ENCODE measurements around the gene LMAN2. TPM values are rescaled to one million over a fixed set of nuclear protein-coding genes. Genes with fewer than 3 reads are reported as not detected.

LMAN2 gene
- polyA plus RNA-seq, 4 donors: 73.6 to 304 (median 158) TPM

DNA sequence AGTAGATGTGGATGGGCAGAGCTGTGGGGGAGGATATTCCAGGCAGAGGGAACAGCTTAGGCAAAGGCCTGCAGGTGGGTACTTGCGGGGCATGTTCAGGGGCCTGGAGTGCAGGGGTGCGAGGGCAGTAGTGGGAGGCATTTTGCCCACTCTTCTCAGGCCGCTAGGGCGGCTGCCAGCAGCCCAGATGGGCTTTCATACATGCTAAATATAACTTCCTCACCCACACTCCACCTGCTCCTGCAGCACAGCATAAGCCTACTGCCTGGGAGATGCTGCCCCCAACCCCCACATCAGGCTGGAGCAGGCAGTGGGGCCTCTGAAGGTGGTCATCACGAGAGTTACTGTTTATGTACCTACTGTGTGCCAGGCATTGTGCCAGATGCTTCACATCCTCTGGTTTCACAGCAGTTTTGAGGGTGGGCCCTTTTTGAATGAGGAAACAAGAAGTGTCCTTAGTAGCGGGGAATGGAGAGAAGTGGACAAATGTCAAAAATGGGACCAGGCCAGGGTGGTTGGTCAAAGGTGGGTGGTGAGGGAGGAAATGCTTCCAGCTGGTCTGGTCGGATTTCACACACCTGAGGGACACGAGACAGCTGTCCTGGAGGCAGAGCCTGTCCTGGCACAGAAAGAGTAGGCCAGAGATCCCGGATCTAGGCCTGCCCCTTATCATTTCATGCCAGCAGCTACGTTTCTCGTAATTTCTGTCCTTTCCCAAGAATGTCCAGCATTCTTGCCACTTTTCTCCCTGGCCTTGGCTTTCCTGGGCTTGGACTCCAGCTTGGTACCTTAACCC is 18.4 kb upstream of the LMAN2 start:
- peaks cover 0 to 16% (median 0%) of the 10 kb centered on the region in 3 donors for H3K36me3 ChIP-seq (ENCODE audit: control insufficient read depth in 3 of 3, insufficient read depth in 2 of 3, low read depth in 1 of 3, low read length in 3 of 3)
- peaks cover 0 to 33% (median 2%) of the 10 kb centered on the region in 3 donors for H3K4me1 ChIP-seq (ENCODE audit: control insufficient read depth in 3 of 3, insufficient read depth in 2 of 3, low read depth in 1 of 3, low read length in 2 of 3)
- no peaks in the 10 kb centered on the region for H3K27me3 ChIP-seq (ENCODE audit: control insufficient read depth in 3 of 3, insufficient read depth in 3 of 3, low read length in 3 of 3)
- H3K9me3 ChIP-seq (ENCODE audit: control insufficient read depth in 2 of 2, insufficient read depth in 1 of 2, low read depth in 1 of 2, low read length in 1 of 2): no peaks in the 10 kb centered on the region
- FAIRE-seq (no peak), DNase-seq (no peak)
- H3K27ac ChIP-seq (ENCODE audit: low read depth in 1 of 3, low read length in 2 of 3): no peak overlapping the region
- no peak overlapping the region for H3K4me3 ChIP-seq (ENCODE audit: low read depth in 1 of 3, low read length in 3 of 3)
- 66 to 77% (median 76%) methylated on average over 10 to 11 of the region's 11 CpGs for WGBS, 3 donors

DNA sequence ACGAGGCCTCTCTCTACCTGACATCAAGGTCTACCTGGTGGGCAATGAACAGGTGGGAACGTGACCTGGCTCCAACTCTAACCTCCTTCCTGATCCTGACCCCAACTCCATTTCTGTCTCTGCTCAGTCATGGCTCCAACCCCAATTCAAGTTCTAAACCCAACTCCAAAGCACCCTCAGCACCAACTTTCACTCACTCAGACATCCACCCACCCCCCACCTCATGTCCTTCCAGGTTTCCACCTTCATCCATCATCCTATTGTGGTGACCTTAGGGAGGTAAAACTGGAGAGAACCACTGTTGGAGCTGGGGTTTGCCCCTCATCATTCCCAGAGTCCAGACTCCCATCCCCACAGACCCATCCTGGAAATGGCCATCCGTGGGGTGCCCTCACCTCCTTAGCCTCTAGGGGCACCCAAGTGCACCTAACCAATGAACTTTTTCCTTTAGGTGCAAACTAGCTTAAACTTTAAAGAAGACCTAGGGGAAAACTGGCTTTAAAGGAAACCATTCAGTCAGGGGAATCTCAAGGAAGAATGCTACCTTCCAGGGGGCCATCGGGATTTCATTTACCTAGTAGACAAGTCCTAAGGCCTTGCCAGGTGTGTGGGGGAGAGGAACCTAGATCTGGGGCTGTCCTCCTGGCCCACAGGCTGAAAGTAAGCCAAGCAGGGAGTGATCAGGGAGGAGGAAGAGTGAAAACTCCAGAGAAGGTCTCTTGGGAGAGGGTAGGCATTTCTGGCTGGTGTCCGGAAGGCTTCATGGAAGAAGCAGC is 17.6 kb upstream of the LMAN2 start:
- Histone ChIP-seq H3K36me3 (ENCODE audit: control insufficient read depth in 3 of 3, insufficient read depth in 2 of 3, low read depth in 1 of 3, low read length in 3 of 3) (peaks cover 0 to 16% (median 0%) of the 10 kb centered on the region in 3 donors), H3K4me3 (ENCODE audit: low read depth in 1 of 3, low read length in 3 of 3) (no peak overlapping the region), H3K9me3 (ENCODE audit: control insufficient read depth in 2 of 2, insufficient read depth in 1 of 2, low read depth in 1 of 2, low read length in 1 of 2) (no peaks in the 10 kb centered on the region), H3K4me1 (ENCODE audit: control insufficient read depth in 3 of 3, insufficient read depth in 2 of 3, low read depth in 1 of 3, low read length in 2 of 3) (peaks cover 2 to 33% (median 5%) of the 10 kb centered on the region in 3 donors), H3K27me3 (ENCODE audit: control insufficient read depth in 3 of 3, insufficient read depth in 3 of 3, low read length in 3 of 3) (no peaks in the 10 kb centered on the region), H3K27ac (ENCODE audit: low read depth in 1 of 3, low read length in 2 of 3) (peak overlapping the region in 1 of 3 donors; percentile 16)
- DNase-seq (peak; percentile 47 to 57), FAIRE-seq (no peak)
- WGBS, 3 donors: 60 to 69% (median 61%) methylated on average over 5 of the region's 5 CpGs

DNA sequence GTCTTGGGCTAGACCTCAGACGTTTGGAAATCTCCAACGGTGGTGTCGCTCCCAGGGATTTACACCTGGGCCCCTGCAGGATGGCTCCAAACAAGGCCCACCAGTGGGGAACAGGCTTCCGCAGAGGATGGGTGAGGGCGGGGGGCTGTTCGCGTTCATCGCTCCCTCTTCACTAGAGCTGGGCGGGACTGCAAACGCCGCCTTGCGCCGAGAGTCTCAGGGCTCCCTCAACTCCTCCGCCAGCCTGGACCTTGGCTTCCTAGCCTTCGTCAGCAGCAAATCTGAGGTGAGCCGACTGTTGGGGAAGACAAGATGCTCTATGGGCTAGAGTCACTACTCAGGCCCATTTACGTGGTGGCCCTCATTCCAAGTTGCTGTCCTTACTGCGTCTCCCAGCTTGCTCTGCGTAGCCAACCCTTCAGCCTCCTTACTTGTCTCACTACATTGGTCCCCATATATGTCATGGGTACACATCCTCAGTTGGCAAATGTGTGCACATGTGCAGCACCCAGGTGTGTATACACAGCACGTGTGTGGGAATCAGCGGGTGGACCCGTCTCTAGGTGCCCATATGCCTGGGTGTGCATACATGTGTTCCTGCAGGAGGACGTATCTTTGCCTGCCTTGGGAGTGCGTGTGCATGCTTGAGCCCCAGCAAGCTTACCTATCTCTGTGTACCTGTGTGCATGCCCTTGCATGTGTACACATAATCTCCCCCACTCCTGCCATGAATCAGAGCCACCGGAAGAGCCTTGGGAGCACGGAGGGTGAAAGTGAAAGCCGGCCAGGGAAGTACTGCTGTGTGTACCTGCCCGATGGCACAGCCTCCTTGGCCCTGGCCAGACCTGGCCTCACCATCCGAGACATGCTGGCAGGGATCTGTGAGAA is 16.8 kb upstream of the LMAN2 start:
- H3K27ac ChIP-seq (ENCODE audit: low read depth in 1 of 3, low read length in 2 of 3): peak overlapping the region in 1 of 3 donors; percentile 16
- peak in 1 of 2 donors; percentile 78 for DNase-seq
- H3K27me3 ChIP-seq (ENCODE audit: control insufficient read depth in 3 of 3, insufficient read depth in 3 of 3, low read length in 3 of 3): no peaks in the 10 kb centered on the region
- peaks cover 3 to 36% (median 5%) of the 10 kb centered on the region in 3 donors for H3K4me1 ChIP-seq (ENCODE audit: control insufficient read depth in 3 of 3, insufficient read depth in 2 of 3, low read depth in 1 of 3, low read length in 2 of 3)
- 73 to 84% (median 80%) methylated on average over 28 to 29 of the region's 29 CpGs for WGBS, 3 donors
- H3K36me3 ChIP-seq (ENCODE audit: control insufficient read depth in 3 of 3, insufficient read depth in 2 of 3, low read depth in 1 of 3, low read length in 3 of 3): peaks cover 0 to 13% (median 0%) of the 10 kb centered on the region in 3 donors
- no peak for FAIRE-seq
- no peak overlapping the region for H3K4me3 ChIP-seq (ENCODE audit: low read depth in 1 of 3, low read length in 3 of 3)
- no peaks in the 10 kb centered on the region for H3K9me3 ChIP-seq (ENCODE audit: control insufficient read depth in 2 of 2, insufficient read depth in 1 of 2, low read depth in 1 of 2, low read length in 1 of 2)

DNA sequence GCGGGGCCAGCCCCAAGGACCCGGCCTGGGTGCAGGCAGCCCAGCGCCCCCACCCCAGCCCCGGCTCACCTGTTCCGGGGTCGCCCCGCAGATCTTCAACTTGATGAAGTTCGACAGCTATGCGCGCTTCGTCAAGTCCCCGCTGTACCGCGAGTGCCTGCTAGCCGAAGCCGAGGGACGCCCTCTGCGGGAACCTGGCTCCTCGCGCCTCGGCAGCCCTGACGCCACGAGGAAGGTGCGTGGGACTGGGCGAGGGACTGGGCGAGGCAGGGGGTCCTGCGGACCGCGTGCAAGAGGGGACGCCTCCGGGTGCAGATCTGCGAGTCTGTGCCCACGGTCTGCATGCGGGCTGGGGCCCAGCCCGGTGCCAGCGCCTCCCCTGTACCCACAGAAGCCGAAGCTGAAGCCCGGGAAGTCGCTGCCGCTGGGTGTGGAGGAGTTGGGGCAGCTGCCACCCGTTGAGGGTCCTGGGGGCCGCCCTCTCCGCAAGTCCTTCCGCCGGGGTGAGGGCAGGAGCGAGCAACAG is 15.9 kb upstream of the LMAN2 start:
- Histone ChIP-seq H3K27ac (ENCODE audit: low read depth in 1 of 3, low read length in 2 of 3) (peak overlapping the region in 1 of 3 donors; percentile 20), H3K4me3 (ENCODE audit: low read depth in 1 of 3, low read length in 3 of 3) (peak overlapping the region in 2 of 3 donors; percentile 34 to 58), H3K36me3 (ENCODE audit: control insufficient read depth in 3 of 3, insufficient read depth in 2 of 3, low read depth in 1 of 3, low read length in 3 of 3) (peaks cover 0 to 12% (median 0%) of the 10 kb centered on the region in 3 donors), H3K4me1 (ENCODE audit: control insufficient read depth in 3 of 3, insufficient read depth in 2 of 3, low read depth in 1 of 3, low read length in 2 of 3) (peaks cover 3 to 41% (median 5%) of the 10 kb centered on the region in 3 donors), H3K27me3 (ENCODE audit: control insufficient read depth in 3 of 3, insufficient read depth in 3 of 3, low read length in 3 of 3) (no peaks in the 10 kb centered on the region), H3K9me3 (ENCODE audit: control insufficient read depth in 2 of 2, insufficient read depth in 1 of 2, low read depth in 1 of 2, low read length in 1 of 2) (no peaks in the 10 kb centered on the region)
- no peak for FAIRE-seq
- WGBS, 3 donors: 36 to 41% (median 38%) methylated on average over 22 to 46 of the region's 46 CpGs
- DNase-seq: no peak

GRCh38 chr5:177366528-177367322 is 15.3 kb upstream of the LMAN2 start:
- H3K36me3 ChIP-seq (ENCODE audit: control insufficient read depth in 3 of 3, insufficient read depth in 2 of 3, low read depth in 1 of 3, low read length in 3 of 3): peaks cover 0 to 6% (median 0%) of the 10 kb centered on the region in 3 donors
- no peaks in the 10 kb centered on the region for H3K9me3 ChIP-seq (ENCODE audit: control insufficient read depth in 2 of 2, insufficient read depth in 1 of 2, low read depth in 1 of 2, low read length in 1 of 2)
- WGBS, 3 donors: 23 to 34% (median 33%) methylated on average over 35 to 36 of the region's 36 CpGs
- peak overlapping the region; percentile 73 to 87 (median 76) for H3K27ac ChIP-seq (ENCODE audit: low read depth in 1 of 3, low read length in 2 of 3)
- H3K4me3 ChIP-seq (ENCODE audit: low read depth in 1 of 3, low read length in 3 of 3): peak overlapping the region in 2 of 3 donors; percentile 34 to 58
- peaks cover 3 to 46% (median 5%) of the 10 kb centered on the region in 3 donors for H3K4me1 ChIP-seq (ENCODE audit: control insufficient read depth in 3 of 3, insufficient read depth in 2 of 3, low read depth in 1 of 3, low read length in 2 of 3)
- no peaks in the 10 kb centered on the region for H3K27me3 ChIP-seq (ENCODE audit: control insufficient read depth in 3 of 3, insufficient read depth in 3 of 3, low read length in 3 of 3)
- no peak for FAIRE-seq
- peak; percentile 87 to 92 for DNase-seq

DNA sequence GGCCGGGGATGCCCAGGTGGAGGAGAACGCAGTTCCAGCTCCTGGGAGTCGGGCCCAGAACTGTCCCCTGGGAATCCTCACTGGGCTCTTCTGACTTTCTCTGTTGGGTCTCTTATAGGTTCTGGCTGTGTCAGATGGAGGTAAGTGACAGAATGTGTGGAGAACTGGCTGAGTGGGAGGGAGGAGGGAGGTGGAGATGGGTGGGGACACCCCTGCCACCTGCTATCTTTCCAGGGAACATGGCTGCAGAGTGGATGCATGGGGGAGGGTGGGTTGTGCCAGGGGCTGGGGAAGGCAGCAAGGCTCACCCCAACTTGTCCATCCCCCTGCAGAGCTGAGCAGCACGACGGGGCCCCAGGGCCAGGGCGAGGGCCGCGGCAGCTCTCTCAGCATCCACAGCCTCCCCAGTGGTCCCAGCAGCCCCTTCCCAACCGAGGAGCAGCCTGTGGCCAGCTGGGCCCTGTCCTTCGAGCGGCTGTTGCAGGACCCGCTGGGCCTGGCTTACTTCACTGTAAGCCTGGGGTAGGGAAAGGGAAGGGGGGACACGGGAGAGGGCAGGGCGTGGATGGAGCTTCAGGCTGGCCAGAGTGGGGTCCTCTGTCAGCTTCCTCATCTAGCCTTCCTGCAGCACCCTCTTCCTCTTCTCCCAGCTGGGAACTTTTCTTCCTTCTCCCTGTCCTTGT is 14.5 kb upstream of the LMAN2 start:
- Histone ChIP-seq H3K4me3 (ENCODE audit: low read depth in 1 of 3, low read length in 3 of 3) (no peak overlapping the region), H3K36me3 (ENCODE audit: control insufficient read depth in 3 of 3, insufficient read depth in 2 of 3, low read depth in 1 of 3, low read length in 3 of 3) (peaks cover 0 to 3% (median 0%) of the 10 kb centered on the region in 3 donors), H3K27me3 (ENCODE audit: control insufficient read depth in 3 of 3, insufficient read depth in 3 of 3, low read length in 3 of 3) (no peaks in the 10 kb centered on the region), H3K27ac (ENCODE audit: low read depth in 1 of 3, low read length in 2 of 3) (peak overlapping the region in 2 of 3 donors; percentile 76 to 87), H3K9me3 (ENCODE audit: control insufficient read depth in 2 of 2, insufficient read depth in 1 of 2, low read depth in 1 of 2, low read length in 1 of 2) (no peaks in the 10 kb centered on the region), H3K4me1 (ENCODE audit: control insufficient read depth in 3 of 3, insufficient read depth in 2 of 3, low read depth in 1 of 3, low read length in 2 of 3) (peaks cover 3 to 47% (median 5%) of the 10 kb centered on the region in 3 donors)
- DNase-seq (no peak), FAIRE-seq (no peak)
- WGBS, 3 donors: 84 to 89% (median 85%) methylated on average over 9 to 14 of the region's 14 CpGs

Data from small intestine (tissue), 7 donors.